B cell (primary cell): ENCODE data around the gene CAMTA2. TPM values are rescaled to one million over a fixed set of nuclear protein-coding genes. Genes with fewer than 3 reads are reported as not detected.
A peak's percentile ranks its signal among the peaks of the same experiment; 100 is the strongest.

ENCODE experiments used
- ATAC-seq: fragments of 200-7000 bp; cut with Tn5 transposase; one replicate; pipeline ENCODE4 v1.10.0; 2021; ENCODE audit warnings: low read depth, mild to moderate bottlenecking, moderate number of reproducible peaks, moderate library complexity
- CTCF ChIA-PET: fragments of 350-600 bp; sonication (Branson Sonifier 250); formaldehyde crosslinking; loops from one replicate; lab custom pipeline; 2021; ENCODE audit warnings: antibody characterized with exemption, inconsistent platforms; lab: Charles Lee
- POLR2A ChIA-PET: fragments of 350-600 bp; sonication (Branson Sonifier 250); formaldehyde crosslinking; loops from one replicate; lab custom pipeline; 2021; ENCODE audit warnings: antibody characterized with exemption; lab: Charles Lee
- DNase-seq: peaks from one replicate; pipeline ENCODE4 v3.0.0; 2013
- H2AFZ ChIP-seq: 2 replicates; pipeline ENCODE4 v1.6.1; 2012; ENCODE audit warnings: mild to moderate bottlenecking, low read depth, low read length; ENCODE audit not compliant: insufficient read depth, poor library complexity, severe bottlenecking
- H3K27ac ChIP-seq, 2 donors: 1 replicate in 1 of 2; 2 replicates in 1 of 2; pipeline ENCODE4 v1.5.1; 2012 to 2013; ENCODE audit warnings: low read length in 2 of 2, mild to moderate bottlenecking in 2 of 2, moderate library complexity in 1 of 2
- H3K27me3 ChIP-seq, 4 experiments: fragments of 200-600 bp in 1 of 4; sonication (generic) in 1 of 4; replicated peaks in 1 of 4; 1 replicate in 2 of 4; 2 replicates in 2 of 4; pipeline versions ENCODE4 v1.6.1 to v1.7.0; 2013 to 2016; ENCODE audit warnings: low read length in 3 of 4, mild to moderate bottlenecking in 2 of 4, mixed read lengths in 1 of 4, moderate library complexity in 1 of 4; ENCODE audit not compliant: insufficient read depth in 4 of 4, control insufficient read depth in 3 of 4; ENCODE audit errors: control extremely low read depth in 1 of 4
- H3K36me3 ChIP-seq, 2 experiments: replicated peaks in 1 of 2; 1 replicate in 1 of 2; 2 replicates in 1 of 2; pipeline versions ENCODE4 v1.6.1 to v1.7.1; 2013; ENCODE audit warnings: low read length in 1 of 2; ENCODE audit not compliant: insufficient read depth in 2 of 2, control insufficient read depth in 1 of 2; ENCODE audit errors: control extremely low read depth in 1 of 2, extremely low read depth in 1 of 2
- H3K4me1 ChIP-seq, 2 donors: fragments of 200-600 bp in 1 of 2; sonication (generic) in 1 of 2; 1 replicate in 1 of 2; 2 replicates in 1 of 2; pipeline versions ENCODE4 v1.5.1 to v1.6.1; 2013 to 2017; ENCODE audit warnings: low read length in 2 of 2; ENCODE audit not compliant: control insufficient read depth in 2 of 2, insufficient read depth in 2 of 2
- H3K4me2 ChIP-seq: replicated peaks from 2 replicates; pipeline ENCODE3; 2012; ENCODE audit warnings: mild to moderate bottlenecking, low read depth, low read length; ENCODE audit not compliant: poor library complexity, severe bottlenecking
- H3K4me3 ChIP-seq, 5 experiments: fragments of 200-600 bp in 1 of 5; sonication (generic) in 1 of 5; 1 replicate in 3 of 5; 2 replicates in 2 of 5; pipeline versions ENCODE4 v1.5.1 to v1.7.0; 2011 to 2016; ENCODE audit warnings: low read length in 4 of 5, mild to moderate bottlenecking in 4 of 5, low read depth in 2 of 5, control low read depth in 1 of 5, moderate library complexity in 1 of 5; ENCODE audit not compliant: insufficient read depth in 1 of 5; ENCODE audit errors: control extremely low read depth in 1 of 5, extremely low read depth in 1 of 5
- H3K79me2 ChIP-seq: fragments of 200-600 bp; sonication (generic); one replicate; pipeline ENCODE4 v1.6.0; 2016; ENCODE audit warnings: low read length; ENCODE audit not compliant: control insufficient read depth, insufficient read depth
- H3K9ac ChIP-seq: fragments of 200-600 bp; sonication (generic); 2 replicates; pipeline ENCODE4 v1.6.1; 2017; ENCODE audit warnings: mild to moderate bottlenecking, low read length, moderate library complexity
- H3K9me3 ChIP-seq, 3 donors: one replicate each; pipeline versions ENCODE4 v1.6.1 to v1.7.1; 2013; ENCODE audit warnings: low read length in 2 of 3; ENCODE audit not compliant: control insufficient read depth in 2 of 3, insufficient read depth in 1 of 3; ENCODE audit errors: control extremely low read depth in 1 of 3
- H4K20me1 ChIP-seq: 2 replicates; pipeline ENCODE4 v1.6.0; 2012; ENCODE audit warnings: mild to moderate bottlenecking, low read length; ENCODE audit not compliant: insufficient read depth, control insufficient read depth, poor library complexity, severe bottlenecking
- H3K27ac Mint-ChIP-seq: one replicate; pipeline ENCODE4 v1.8.0; 2021; ENCODE audit warnings: mixed read lengths
- H3K27me3 Mint-ChIP-seq: one replicate; pipeline ENCODE4 v1.8.0; 2021; ENCODE audit warnings: mixed read lengths
- H3K4me1 Mint-ChIP-seq: one replicate; pipeline ENCODE4 v1.8.0; 2021; ENCODE audit warnings: mixed read lengths
- H3K4me3 Mint-ChIP-seq: one replicate; pipeline ENCODE4 v1.8.0; 2021; ENCODE audit warnings: mixed read lengths
- H3K9me3 Mint-ChIP-seq: one replicate; pipeline ENCODE4 v1.8.0; 2022; ENCODE audit warnings: mixed read lengths; ENCODE audit not compliant: insufficient read depth
- EZH2 ChIP-seq: IDR thresholded peaks from 2 replicates; pipeline ENCODE4 v1.6.1; 2012; ENCODE audit warnings: borderline replicate concordance, low read depth, mild to moderate bottlenecking, moderate library complexity, low read length; ENCODE audit not compliant: insufficient read depth, poor library complexity, severe bottlenecking
- WGBS: methylation state at CpG from one replicate; pipeline ENCODE4 v1.1.5; 2013; ENCODE audit warnings: missing lambda C conversion rate; ENCODE audit not compliant: insufficient coverage; 5-methylcytosine and 5-hydroxymethylcytosine counted together
- intact Hi-C: fragments of 100-400 bp; cut with micrococcal nuclease; formaldehyde crosslinking; loops from one replicate; pipeline ENCODE4 v1.10.0; 2022
- polyA plus RNA-seq: library from polyadenylated mRNA; depleted of rRNA; stranded (reverse); fragments of >200 nt; gene quantifications from 2 replicates; pipeline ENCODE4 v1.2.3, GENCODE V29; 2012
- total RNA-seq, 2 donors: library from RNA; stranded (reverse); fragments of 120-200 nt in 1 of 2; gene quantifications; 1 replicate in 1 of 2; 2 replicates in 1 of 2; pipeline versions ENCODE4 v1.2.3 to v1.2.4, GENCODE V29; 2013 to 2022
- TF ChIP-seq, protein P1 (sequence below): fragments of 200-600 bp; IDR thresholded peaks from one replicate; pipeline ENCODE4 v1.8.0; 2022; ENCODE audit warnings: antibody characterized with exemption, mild to moderate bottlenecking

The CAMTA2 gene
- total and polyA plus RNA-seq, 2 donors (not counting 1 experiment from before 2014, with no cell fraction given): 48.3 to 57.9 TPM

DNA sequence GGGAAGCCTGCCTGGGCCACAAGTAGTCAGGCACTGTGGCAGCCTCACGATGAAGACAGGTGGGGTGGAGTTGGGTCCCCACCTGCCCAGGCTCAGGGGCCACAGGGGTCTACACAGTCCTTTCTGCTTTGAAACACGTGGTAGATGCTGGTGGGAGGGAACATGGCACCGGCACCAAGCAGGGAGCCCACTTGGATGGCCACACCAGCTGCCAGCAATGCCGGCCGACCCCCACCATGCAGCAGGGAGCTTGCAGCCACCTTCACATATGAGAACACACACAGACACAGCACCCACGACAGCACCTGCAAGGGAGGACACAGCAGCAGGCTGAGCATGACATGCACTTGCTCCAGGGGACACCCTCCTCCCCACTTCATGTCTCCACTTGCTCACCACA, 45.4 kb upstream of the CAMTA2 start:
- no peaks in the 10 kb centered on the region for H4K20me1 ChIP-seq
- H3K9me3 Mint-ChIP-seq: no peaks in the 10 kb centered on the region
- WGBS: 94% methylated on average over 6 of the region's 6 CpGs
- ChIA-PET POLR2A (no interaction called here), CTCF (interaction anchor here (1.1 to 7.8 kb wide), 4 partner anchors 20 to 123 kb away, joined by 3 to 153 read pairs (median 6); no protein-coding TSS in a partner anchor)
- H3K27me3 ChIP-seq: peaks cover 0 to 21% (median 5%) of the 10 kb centered on the region in 4 experiments
- no peaks in the 10 kb centered on the region for H3K27me3 Mint-ChIP-seq
- H3K4me3 ChIP-seq: no peak overlapping the region
- H3K27ac ChIP-seq: no peak overlapping the region
- peak overlapping the region; percentile 32 for H3K27ac Mint-ChIP-seq
- DNase-seq (no peak), ATAC-seq (no peak)
- H3K9me3 ChIP-seq: no peaks in the 10 kb centered on the region
- TF ChIP-seq EZH2: no peak
- TF ChIP-seq, protein P1, sequence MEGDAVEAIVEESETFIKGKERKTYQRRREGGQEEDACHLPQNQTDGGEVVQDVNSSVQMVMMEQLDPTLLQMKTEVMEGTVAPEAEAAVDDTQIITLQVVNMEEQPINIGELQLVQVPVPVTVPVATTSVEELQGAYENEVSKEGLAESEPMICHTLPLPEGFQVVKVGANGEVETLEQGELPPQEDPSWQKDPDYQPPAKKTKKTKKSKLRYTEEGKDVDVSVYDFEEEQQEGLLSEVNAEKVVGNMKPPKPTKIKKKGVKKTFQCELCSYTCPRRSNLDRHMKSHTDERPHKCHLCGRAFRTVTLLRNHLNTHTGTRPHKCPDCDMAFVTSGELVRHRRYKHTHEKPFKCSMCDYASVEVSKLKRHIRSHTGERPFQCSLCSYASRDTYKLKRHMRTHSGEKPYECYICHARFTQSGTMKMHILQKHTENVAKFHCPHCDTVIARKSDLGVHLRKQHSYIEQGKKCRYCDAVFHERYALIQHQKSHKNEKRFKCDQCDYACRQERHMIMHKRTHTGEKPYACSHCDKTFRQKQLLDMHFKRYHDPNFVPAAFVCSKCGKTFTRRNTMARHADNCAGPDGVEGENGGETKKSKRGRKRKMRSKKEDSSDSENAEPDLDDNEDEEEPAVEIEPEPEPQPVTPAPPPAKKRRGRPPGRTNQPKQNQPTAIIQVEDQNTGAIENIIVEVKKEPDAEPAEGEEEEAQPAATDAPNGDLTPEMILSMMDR: no peak
- no peak overlapping the region for H3K4me2 ChIP-seq
- peaks cover 7 to 18% of the 10 kb centered on the region in 2 donors for H3K4me1 ChIP-seq
- peaks cover 25% of the 10 kb centered on the region for H3K4me1 Mint-ChIP-seq
- no peak overlapping the region for H2AFZ ChIP-seq
- no peak overlapping the region for H3K9ac ChIP-seq
- no peaks in the 10 kb centered on the region for H3K36me3 ChIP-seq
- intact Hi-C loops: loop anchor here (5.0 kb wide), 2 partner anchors 36 to 44 kb away; partner anchors contain the start of genes INCA1, KIF1C and ZFP3
- peak overlapping the region; percentile 19 for H3K4me3 Mint-ChIP-seq
- no peaks in the 10 kb centered on the region for H3K79me2 ChIP-seq

DNA sequence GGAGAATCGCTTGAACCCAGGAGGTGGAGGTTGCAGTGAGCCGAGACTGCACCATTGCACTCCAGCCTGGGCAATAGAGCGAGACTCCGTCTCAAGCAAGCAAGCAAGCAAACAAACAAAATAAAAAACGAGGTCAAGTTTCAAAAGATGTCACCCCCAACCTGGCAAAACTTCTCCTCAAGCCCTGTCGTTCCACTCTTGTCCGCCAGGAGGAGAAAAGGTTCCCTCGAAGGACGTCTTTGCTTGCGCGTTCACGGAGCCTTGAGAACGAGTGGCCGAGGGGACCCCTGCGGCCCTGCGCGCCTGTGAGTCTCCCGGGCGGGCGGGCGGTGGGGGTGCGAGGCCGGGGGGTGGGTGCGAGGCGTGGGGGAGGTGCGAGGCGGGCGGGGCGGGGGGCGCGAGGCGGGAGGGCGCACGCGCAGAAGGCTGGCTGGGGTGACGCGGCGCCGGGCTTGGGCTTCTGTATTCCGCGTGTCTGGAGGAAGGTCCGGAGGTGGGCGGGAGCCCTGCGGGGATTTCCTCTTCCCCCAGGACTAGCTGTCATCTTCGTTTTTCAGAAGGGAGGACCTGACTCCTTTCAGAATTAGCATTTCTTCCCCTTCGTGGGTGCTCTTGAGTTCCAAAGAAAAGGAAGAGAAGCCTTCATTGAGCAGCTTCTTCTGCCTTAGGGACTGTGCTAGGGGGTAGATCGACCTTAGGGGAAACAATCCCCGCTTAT, 44.0 kb upstream of the CAMTA2 start:
- H3K36me3 ChIP-seq: no peaks in the 10 kb centered on the region
- H3K9ac ChIP-seq: peak overlapping the region; percentile 64
- Mint-ChIP-seq H3K4me1 (peaks cover 25% of the 10 kb centered on the region), H3K4me3 (peak overlapping the region; percentile 89), H3K9me3 (no peaks in the 10 kb centered on the region), H3K27me3 (no peaks in the 10 kb centered on the region), H3K27ac (peak overlapping the region; percentile 67)
- peaks cover 0 to 21% (median 5%) of the 10 kb centered on the region in 4 experiments for H3K27me3 ChIP-seq
- ATAC-seq: peak; percentile 87
- H3K4me1 ChIP-seq: peaks cover 7 to 18% of the 10 kb centered on the region in 2 donors
- intact Hi-C loops: loop anchor here (1.0 to 5.0 kb wide), 4 partner anchors 17 to 46 kb away; partner anchors contain the start of genes INCA1, KIF1C and ZFP3
- CTCF ChIA-PET: interaction anchor here (1.2 to 7.8 kb wide), 11 partner anchors 13 to 122 kb away, joined by 3 to 153 read pairs (median 8); partner anchors contain the start of gene INCA1
- no peaks in the 10 kb centered on the region for H3K79me2 ChIP-seq
- H3K9me3 ChIP-seq: no peaks in the 10 kb centered on the region
- H3K4me2 ChIP-seq: peak overlapping the region; percentile 85
- peak; percentile 88 for DNase-seq
- no peaks in the 10 kb centered on the region for H4K20me1 ChIP-seq
- H2AFZ ChIP-seq: peak overlapping the region; percentile 54
- peak overlapping the region; percentile 34 to 67 (median 38) for H3K4me3 ChIP-seq
- no peak for TF ChIP-seq EZH2
- TF ChIP-seq, protein P1: peak; percentile 80
- WGBS: 0% methylated on average over 13 of the region's 48 CpGs
- peak overlapping the region; percentile 24 to 62 for H3K27ac ChIP-seq
- POLR2A ChIA-PET: interaction anchor here (1.0 to 1.4 kb wide), 2 partner anchors 12 to 18 kb away, joined by 3 to 7 read pairs; no protein-coding TSS in a partner anchor
